ENCODE data around the gene SCN5A. TPM values are rescaled to one million over a fixed set of nuclear protein-coding genes. Genes with fewer than 3 reads are reported as not detected.

Gene SCN5A
- total and polyA plus RNA-seq, 2 of the 13 experiments (the other 11 are each of a cell fraction or from before 2014, with no cell fraction given): 0.22 TPM; not detected in 1

DNA sequence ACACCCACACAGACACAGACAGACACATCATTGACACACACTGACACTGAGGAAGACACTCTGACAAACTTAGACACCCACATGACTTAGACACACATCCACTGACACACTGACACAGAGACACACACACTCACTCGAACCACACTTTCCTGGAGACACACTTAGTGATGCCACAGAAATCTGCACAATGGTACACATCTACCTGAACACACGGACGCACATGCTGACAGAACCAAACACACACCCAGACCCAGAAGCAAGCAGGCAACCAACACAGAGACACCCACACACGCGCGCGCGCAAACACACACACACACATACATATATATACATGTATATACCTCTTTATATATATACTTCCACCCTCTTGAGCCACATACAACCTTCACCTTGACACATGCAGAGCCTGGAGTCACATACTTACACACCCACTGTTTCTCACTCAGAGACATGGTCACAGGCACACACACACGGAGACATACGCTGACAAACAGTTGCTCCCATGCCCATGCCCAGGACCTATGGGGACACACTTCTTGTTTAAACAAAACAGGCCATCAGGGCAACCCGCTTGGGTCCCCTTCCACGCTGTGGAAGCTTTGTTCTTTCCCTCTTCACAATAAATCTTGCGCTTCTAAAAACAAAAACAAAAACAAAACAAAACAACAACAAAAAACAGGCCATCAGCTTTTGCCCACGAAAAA is 913 bp upstream of the SCN5A start:
- no peak overlapping the region for H2AFZ ChIP-seq (ENCODE audit: low read length)
- intact Hi-C loops (cut with micrococcal nuclease; ENCODE audit: unreplicated experiment) (loop anchor here (10.0 kb wide), 1 partner anchor 1156 kb away; no protein-coding TSS in a partner anchor), in situ Hi-C loops (cut with HindIII; ENCODE audit: extremely low pct_ligation_motif_present, low pct_unique_long_range_greater_than_20kb) (no loop called here)
- H4K20me1 ChIP-seq (ENCODE audit: insufficient read depth, low read length): no peaks in the 10 kb centered on the region
- peaks cover 5 to 43% of the 10 kb centered on the region in 2 experiments for H3K27me3 ChIP-seq (ENCODE audit: control insufficient read depth in 1 of 2, insufficient read depth in 2 of 2, low read length in 2 of 2)
- TF ChIP-seq SRSF4 (IDR thresholded peaks at IDR 0.05; ENCODE audit: low read depth, low read length, poor library complexity, severe bottlenecking): no peak
- TF ChIP-seq, protein P1, sequence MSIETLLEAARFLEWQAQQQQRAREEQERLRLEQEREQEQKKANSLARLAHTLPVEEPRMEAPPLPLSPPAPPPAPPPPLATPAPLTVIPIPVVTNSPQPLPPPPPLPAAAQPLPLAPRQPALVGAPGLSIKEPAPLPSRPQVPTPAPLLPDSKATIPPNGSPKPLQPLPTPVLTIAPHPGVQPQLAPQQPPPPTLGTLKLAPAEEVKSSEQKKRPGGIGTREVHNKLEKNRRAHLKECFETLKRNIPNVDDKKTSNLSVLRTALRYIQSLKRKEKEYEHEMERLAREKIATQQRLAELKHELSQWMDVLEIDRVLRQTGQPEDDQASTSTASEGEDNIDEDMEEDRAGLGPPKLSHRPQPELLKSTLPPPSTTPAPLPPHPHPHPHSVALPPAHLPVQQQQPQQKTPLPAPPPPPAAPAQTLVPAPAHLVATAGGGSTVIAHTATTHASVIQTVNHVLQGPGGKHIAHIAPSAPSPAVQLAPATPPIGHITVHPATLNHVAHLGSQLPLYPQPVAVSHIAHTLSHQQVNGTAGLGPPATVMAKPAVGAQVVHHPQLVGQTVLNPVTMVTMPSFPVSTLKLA (IDR thresholded peaks at IDR 0.05): 0 out of 2 replicates have a peak, but pooled peaks have one; percentile 1
- TF ChIP-seq, protein P2, sequence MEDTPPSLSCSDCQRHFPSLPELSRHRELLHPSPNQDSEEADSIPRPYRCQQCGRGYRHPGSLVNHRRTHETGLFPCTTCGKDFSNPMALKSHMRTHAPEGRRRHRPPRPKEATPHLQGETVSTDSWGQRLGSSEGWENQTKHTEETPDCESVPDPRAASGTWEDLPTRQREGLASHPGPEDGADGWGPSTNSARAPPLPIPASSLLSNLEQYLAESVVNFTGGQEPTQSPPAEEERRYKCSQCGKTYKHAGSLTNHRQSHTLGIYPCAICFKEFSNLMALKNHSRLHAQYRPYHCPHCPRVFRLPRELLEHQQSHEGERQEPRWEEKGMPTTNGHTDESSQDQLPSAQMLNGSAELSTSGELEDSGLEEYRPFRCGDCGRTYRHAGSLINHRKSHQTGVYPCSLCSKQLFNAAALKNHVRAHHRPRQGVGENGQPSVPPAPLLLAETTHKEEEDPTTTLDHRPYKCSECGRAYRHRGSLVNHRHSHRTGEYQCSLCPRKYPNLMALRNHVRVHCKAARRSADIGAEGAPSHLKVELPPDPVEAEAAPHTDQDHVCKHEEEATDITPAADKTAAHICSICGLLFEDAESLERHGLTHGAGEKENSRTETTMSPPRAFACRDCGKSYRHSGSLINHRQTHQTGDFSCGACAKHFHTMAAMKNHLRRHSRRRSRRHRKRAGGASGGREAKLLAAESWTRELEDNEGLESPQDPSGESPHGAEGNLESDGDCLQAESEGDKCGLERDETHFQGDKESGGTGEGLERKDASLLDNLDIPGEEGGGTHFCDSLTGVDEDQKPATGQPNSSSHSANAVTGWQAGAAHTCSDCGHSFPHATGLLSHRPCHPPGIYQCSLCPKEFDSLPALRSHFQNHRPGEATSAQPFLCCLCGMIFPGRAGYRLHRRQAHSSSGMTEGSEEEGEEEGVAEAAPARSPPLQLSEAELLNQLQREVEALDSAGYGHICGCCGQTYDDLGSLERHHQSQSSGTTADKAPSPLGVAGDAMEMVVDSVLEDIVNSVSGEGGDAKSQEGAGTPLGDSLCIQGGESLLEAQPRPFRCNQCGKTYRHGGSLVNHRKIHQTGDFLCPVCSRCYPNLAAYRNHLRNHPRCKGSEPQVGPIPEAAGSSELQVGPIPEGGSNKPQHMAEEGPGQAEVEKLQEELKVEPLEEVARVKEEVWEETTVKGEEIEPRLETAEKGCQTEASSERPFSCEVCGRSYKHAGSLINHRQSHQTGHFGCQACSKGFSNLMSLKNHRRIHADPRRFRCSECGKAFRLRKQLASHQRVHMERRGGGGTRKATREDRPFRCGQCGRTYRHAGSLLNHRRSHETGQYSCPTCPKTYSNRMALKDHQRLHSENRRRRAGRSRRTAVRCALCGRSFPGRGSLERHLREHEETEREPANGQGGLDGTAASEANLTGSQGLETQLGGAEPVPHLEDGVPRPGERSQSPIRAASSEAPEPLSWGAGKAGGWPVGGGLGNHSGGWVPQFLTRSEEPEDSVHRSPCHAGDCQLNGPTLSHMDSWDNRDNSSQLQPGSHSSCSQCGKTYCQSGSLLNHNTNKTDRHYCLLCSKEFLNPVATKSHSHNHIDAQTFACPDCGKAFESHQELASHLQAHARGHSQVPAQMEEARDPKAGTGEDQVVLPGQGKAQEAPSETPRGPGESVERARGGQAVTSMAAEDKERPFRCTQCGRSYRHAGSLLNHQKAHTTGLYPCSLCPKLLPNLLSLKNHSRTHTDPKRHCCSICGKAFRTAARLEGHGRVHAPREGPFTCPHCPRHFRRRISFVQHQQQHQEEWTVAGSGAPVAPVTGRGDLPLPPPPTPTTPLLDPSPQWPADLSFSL (CRISPR knock-in tag; IDR thresholded peaks at IDR 0.05): peak; percentile 87
- no TSS peak for BruUV-seq (replicated peaks)
- WGBS (ENCODE audit: low lambda C conversion rate): 68% methylated on average over 14 of the region's 14 CpGs
- FAIRE-seq (peak; percentile 30), DNase-seq (ENCODE audit: low spot score) (no peak), ATAC-seq (peak; percentile 12)
- ChIA-PET POLR2A (no interaction called here), CTCF (ENCODE audit: low intra/inter-chr PET ratio, low total read pairs) (interaction anchor here (2.0 kb wide), 1 partner anchor 129 kb away, joined by 15 read pairs; no protein-coding TSS in a partner anchor)
- no peaks in the 10 kb centered on the region for H3K79me2 ChIP-seq (ENCODE audit: insufficient read depth, low read length)
- peaks cover 13% of the 10 kb centered on the region for H3K4me1 ChIP-seq (ENCODE audit: insufficient read depth, low read length)
- no peak overlapping the region for H3K9ac ChIP-seq (ENCODE audit: insufficient read depth, low read depth, low read length)
- H3K36me3 ChIP-seq (replicated peaks in 1 of 2; ENCODE audit: control insufficient read depth in 1 of 2, insufficient read depth in 2 of 2, low read length in 2 of 2): no peaks in the 10 kb centered on the region
- H3K4me3 ChIP-seq (replicated peaks in 1 of 3; ENCODE audit: insufficient read depth in 1 of 3, low read depth in 2 of 3, low read length in 3 of 3): no peak overlapping the region
- no peak overlapping the region for H3K27ac ChIP-seq (ENCODE audit: extremely low read length, insufficient read depth, low read length)
- H3K9me3 ChIP-seq (ENCODE audit: low read length): no peaks in the 10 kb centered on the region
- peak overlapping the region; percentile 71 for H3K4me2 ChIP-seq (ENCODE audit: low read depth, low read length)
